HepG2 (cell line): Measurements from ENCODE around the gene TUBG1. TPM values are rescaled to one million over a fixed set of nuclear protein-coding genes. Genes with fewer than 3 reads are reported as not detected.

ENCODE experiments used
- ARNTL ChIP-seq: sonication (generic); formaldehyde crosslinking; IDR thresholded peaks from 2 replicates; pipeline ENCODE4 v1.4.0; 2020; ENCODE audit warnings: mild to moderate bottlenecking, missing genetic modification reagents
- ESRRA ChIP-seq: sonication (generic); formaldehyde crosslinking; IDR thresholded peaks from 2 replicates; pipeline ENCODE4 v1.5.1; 2020; ENCODE audit warnings: mild to moderate bottlenecking, low read depth, missing genetic modification reagents
- GATAD1 ChIP-seq: IDR thresholded peaks from 2 replicates; pipeline ENCODE4 v1.6.1; 2016; ENCODE audit warnings: missing genetic modification reagents, missing compliant biosample characterization
- GPN1 ChIP-seq: sonication (generic); formaldehyde crosslinking; IDR thresholded peaks from 2 replicates; pipeline ENCODE4 v1.5.1; 2020; ENCODE audit warnings: missing genetic modification reagents, borderline replicate concordance
- HOXA5 ChIP-seq: sonication (generic); formaldehyde crosslinking; IDR thresholded peaks from 2 replicates; pipeline ENCODE4 v1.4.0; 2020; ENCODE audit warnings: missing genetic modification reagents
- KAT8 ChIP-seq: IDR thresholded peaks from 2 replicates; pipeline ENCODE4 v1.6.1; 2016; ENCODE audit warnings: missing genetic modification reagents, missing compliant biosample characterization
- MED13 ChIP-seq: sonication (generic); formaldehyde crosslinking; IDR thresholded peaks from 2 replicates; pipeline ENCODE4 v1.5.0; 2020; ENCODE audit warnings: missing genetic modification reagents
- NFYC ChIP-seq: IDR thresholded peaks from 2 replicates; pipeline ENCODE4 v1.6.1; 2016; ENCODE audit warnings: missing genetic modification reagents, missing compliant biosample characterization
- PLRG1 ChIP-seq: fragments of 450-650 bp; conservative IDR thresholded peaks from 2 replicates; pipeline ENCODE4 v1.6.1; 2016
- SOX5 ChIP-seq: IDR thresholded peaks from 2 replicates; pipeline ENCODE4 v1.6.1; 2016; ENCODE audit warnings: borderline replicate concordance
- SYNCRIP ChIP-seq: fragments of 200-400 bp; formaldehyde crosslinking; IDR thresholded peaks from 2 replicates; pipeline ENCODE4 v1.6.1; 2018; ENCODE audit warnings: mild to moderate bottlenecking, low read depth, low read length; ENCODE audit not compliant: insufficient read depth
- TCF7 ChIP-seq: sonication (generic); IDR thresholded peaks from 2 replicates; pipeline ENCODE4 v1.6.1; 2016; ENCODE audit warnings: antibody characterized with exemption, low read depth
- THAP8 ChIP-seq: sonication (generic); formaldehyde crosslinking; IDR thresholded peaks from 2 replicates; pipeline ENCODE4 v1.5.1; 2020; ENCODE audit warnings: missing genetic modification reagents, mild to moderate bottlenecking, borderline replicate concordance
- TOE1 ChIP-seq: sonication (generic); formaldehyde crosslinking; IDR thresholded peaks from 2 replicates; pipeline ENCODE4 v1.4.0; 2020; ENCODE audit warnings: mild to moderate bottlenecking, missing genetic modification reagents
- U2AF1 ChIP-seq: fragments of 200-400 bp; formaldehyde crosslinking; optimal IDR thresholded peaks from 2 replicates; pipeline ENCODE3; 2017; ENCODE audit warnings: mild to moderate bottlenecking, low read depth, low read length
- XBP1 ChIP-seq: sonication (generic); formaldehyde crosslinking; IDR thresholded peaks from 2 replicates; pipeline ENCODE4 v1.5.0; 2020; ENCODE audit warnings: missing genetic modification reagents
- ZBTB10 ChIP-seq: sonication (generic); formaldehyde crosslinking; IDR thresholded peaks from 2 replicates; pipeline ENCODE4 v1.4.0; 2020; ENCODE audit warnings: missing genetic modification reagents, borderline replicate concordance
- ZFP37 ChIP-seq: sonication (generic); formaldehyde crosslinking; IDR thresholded peaks from 2 replicates; pipeline ENCODE4 v1.4.0; 2020; ENCODE audit warnings: missing genetic modification reagents, borderline replicate concordance
- ZNF121 ChIP-seq: sonication (generic); formaldehyde crosslinking; IDR thresholded peaks from 2 replicates; pipeline ENCODE4 v1.5.0; 2020; ENCODE audit warnings: mild to moderate bottlenecking, missing genetic modification reagents
- ZNF253 ChIP-seq: sonication (generic); formaldehyde crosslinking; IDR thresholded peaks from 2 replicates; pipeline ENCODE4 v1.8.0; 2022; ENCODE audit warnings: mild to moderate bottlenecking, missing genetic modification reagents, borderline replicate concordance
- ZNF264 ChIP-seq: sonication (generic); formaldehyde crosslinking; IDR thresholded peaks from 2 replicates; pipeline ENCODE4 v1.4.0; 2020; ENCODE audit warnings: missing genetic modification reagents
- ZNF326 ChIP-seq: sonication (generic); formaldehyde crosslinking; IDR thresholded peaks from 2 replicates; pipeline ENCODE4 v1.4.0; 2020; ENCODE audit warnings: missing genetic modification reagents, borderline replicate concordance
- ZNF431 ChIP-seq: sonication (generic); formaldehyde crosslinking; IDR thresholded peaks from 2 replicates; pipeline ENCODE4 v1.9.0; 2022; ENCODE audit warnings: missing genetic modification reagents, low read depth, mild to moderate bottlenecking, borderline replicate concordance
- ZNF441 ChIP-seq: sonication (generic); formaldehyde crosslinking; IDR thresholded peaks from 2 replicates; pipeline ENCODE4 v1.7.0; 2021; ENCODE audit warnings: missing genetic modification reagents, borderline replicate concordance
- ZNF605 ChIP-seq: sonication (generic); formaldehyde crosslinking; IDR thresholded peaks from 2 replicates; pipeline ENCODE4 v1.8.0; 2022; ENCODE audit warnings: mild to moderate bottlenecking, missing genetic modification reagents
- ZNF607 ChIP-seq: sonication (generic); formaldehyde crosslinking; IDR thresholded peaks from 2 replicates; pipeline ENCODE4 v1.5.1; 2020; ENCODE audit warnings: missing genetic modification reagents, mild to moderate bottlenecking, borderline replicate concordance
- polyA plus RNA-seq, 8 experiments: library from polyadenylated mRNA; depleted of rRNA in 3 of 8; stranded (reverse) in 7 of 8; unstranded in 1 of 8; fragments of >200 nt; fragmentation: Illumina TruSeq in 4 of 8; extraction: Trizol in 4 of 8; gene quantifications; 2 replicates each; pipeline versions ENCODE4 v1.2.1 to v1.2.3, GENCODE V29; 2011 to 2016; ENCODE audit warnings: low read depth in 4 of 8, missing spikeins in 1 of 8, mixed read lengths in 1 of 8; ENCODE audit not compliant: insufficient read depth in 1 of 8
- total RNA-seq, 5 experiments: library from RNA; depleted of rRNA; stranded (reverse); fragments of >200 nt; fragmentation: Illumina TruSeq; extraction: Trizol; gene quantifications; 2 replicates each; pipeline ENCODE4 v1.2.3, GENCODE V29; 2016; ENCODE audit warnings: low read depth in 1 of 5
- TF ChIP-seq, protein P1 (sequence below): IDR thresholded peaks from 2 replicates; pipeline ENCODE4 v1.6.1; 2016; ENCODE audit warnings: missing compliant biosample characterization, missing genetic modification reagents, borderline replicate concordance

Gene TUBG1
- total and polyA plus RNA-seq, 2 of the 13 experiments (the other 11 are each of a cell fraction or from before 2014, with no cell fraction given) = 74.1 to 137 TPM

- peak; percentile 81 for TF ChIP-seq KAT8
- peak; percentile 41; the same call in 1 of the 2 replicates for TF ChIP-seq SOX5 (CRISPR knock-in tag)
- peak; percentile 67 for TF ChIP-seq ZNF605 (CRISPR knock-in tag)
- TF ChIP-seq GPN1 (CRISPR knock-in tag) = peak; percentile 65; the same call in 1 of the 2 replicates
- no peak for TF ChIP-seq ZNF326 (CRISPR knock-in tag)
- peak; percentile 69; the same call in 1 of the 2 replicates for TF ChIP-seq XBP1 (CRISPR knock-in tag)
- no peak for TF ChIP-seq SYNCRIP
- no peak for TF ChIP-seq HOXA5 (CRISPR knock-in tag)
- no peak; the same call in 1 of the 2 replicates for TF ChIP-seq TOE1 (CRISPR knock-in tag)
- 0 out of 2 replicates have a peak, but pooled peaks have one; percentile 10 for TF ChIP-seq MED13
- TF ChIP-seq ZNF441 (CRISPR knock-in tag) = peak; percentile 15; the same call in 1 of the 2 replicates
- 0 out of 2 replicates have a peak, but pooled peaks have one; percentile 51 for TF ChIP-seq ZBTB10 (CRISPR knock-in tag)
- TF ChIP-seq ESRRA = peak; percentile 74; the same call in 1 of the 2 replicates
- no peak for TF ChIP-seq ZNF121 (CRISPR knock-in tag)
- TF ChIP-seq ZFP37 (CRISPR knock-in tag) = 0 out of 2 replicates have a peak, but pooled peaks have one; percentile 49
- TF ChIP-seq, protein P1, sequence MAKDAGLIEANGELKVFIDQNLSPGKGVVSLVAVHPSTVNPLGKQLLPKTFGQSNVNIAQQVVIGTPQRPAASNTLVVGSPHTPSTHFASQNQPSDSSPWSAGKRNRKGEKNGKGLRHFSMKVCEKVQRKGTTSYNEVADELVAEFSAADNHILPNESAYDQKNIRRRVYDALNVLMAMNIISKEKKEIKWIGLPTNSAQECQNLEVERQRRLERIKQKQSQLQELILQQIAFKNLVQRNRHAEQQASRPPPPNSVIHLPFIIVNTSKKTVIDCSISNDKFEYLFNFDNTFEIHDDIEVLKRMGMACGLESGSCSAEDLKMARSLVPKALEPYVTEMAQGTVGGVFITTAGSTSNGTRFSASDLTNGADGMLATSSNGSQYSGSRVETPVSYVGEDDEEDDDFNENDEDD = no peak; the same call in 1 of the 2 replicates
- no peak for TF ChIP-seq PLRG1
- no peak; the same call in 1 of the 2 replicates for TF ChIP-seq ZNF253 (CRISPR knock-in tag)
- TF ChIP-seq GATAD1 (CRISPR knock-in tag) = peak; percentile 76
- peak; percentile 65 for TF ChIP-seq U2AF1
- TF ChIP-seq ZNF607 (CRISPR knock-in tag) = peak; percentile 91
- TF ChIP-seq THAP8 (CRISPR knock-in tag) = 0 out of 2 replicates have a peak, but pooled peaks have one; percentile 54
- no peak for TF ChIP-seq ZNF431
- TF ChIP-seq ARNTL (CRISPR knock-in tag) = 0 out of 2 replicates have a peak, but pooled peaks have one; percentile 16
- TF ChIP-seq NFYC (CRISPR knock-in tag) = peak; percentile 51
- no peak; the same call in 1 of the 2 replicates for TF ChIP-seq ZNF264 (CRISPR knock-in tag)
- TF ChIP-seq TCF7 = no peak
Measured at GRCh38 chr17:42659079-42659931, 49.8 kb downstream of the TUBG1 start, which contains the start of gene TUBG2 (continued).
